ENCODE results near the gene SCAI. TPM values are rescaled to one million over a fixed set of nuclear protein-coding genes. Genes with fewer than 3 reads are reported as not detected.

SCAI gene
- total RNA-seq, 3 donors from 2014 or later (not counting 1 experiment from before 2014, with no cell fraction given), result 8.5 to 13.0 (median 10.7) TPM

GRCh38 chr9:125133403-125134329 lies 9.7 kb downstream of the SCAI start:
- Histone ChIP-seq H3K4me1 (ENCODE audit: control insufficient read depth, insufficient read depth, low read length) (no peaks in the 10 kb centered on the region), H3K36me3 (ENCODE audit: control insufficient read depth, insufficient read depth, low read length) (no peaks in the 10 kb centered on the region), H3K27me3 (ENCODE audit: control insufficient read depth, insufficient read depth, low read length) (no peaks in the 10 kb centered on the region), H3K27ac (ENCODE audit: low read length) (no peak overlapping the region), H3K4me3 (ENCODE audit: low read length) (no peak overlapping the region), H3K9me3 (ENCODE audit: control insufficient read depth, insufficient read depth, low read length) (no peaks in the 10 kb centered on the region)
- ATAC-seq (peak in 1 of 3 donors; percentile 36), DNase-seq (no peak)
- no peak for TF ChIP-seq CTCF (IDR thresholded peaks at IDR 0.05)
- WGBS (ENCODE audit: insufficient coverage), result no CpG with 5 or more reads among the region's 1 CpG
- Mint-ChIP-seq H3K4me3 (no peak overlapping the region), H3K4me1 (peaks cover 14 to 15% of the 10 kb centered on the region in 2 donors), H3K36me3 (no peaks in the 10 kb centered on the region), H3K9me3 (peaks cover 0 to 3% of the 10 kb centered on the region in 2 donors), H3K27ac (peak overlapping the region in 1 of 2 donors; percentile 22), H3K27me3 (ENCODE audit: low read depth in 2 of 2) (no peaks in the 10 kb centered on the region)
- intact Hi-C loops (cut with micrococcal nuclease), result no loop called here

GRCh38 chr9:125131778-125132177 lies 11.6 kb downstream of the SCAI start:
- Mint-ChIP-seq H3K4me1 (peaks cover 18 to 19% of the 10 kb centered on the region in 2 donors), H3K4me3 (no peak overlapping the region), H3K36me3 (no peaks in the 10 kb centered on the region), H3K27me3 (ENCODE audit: low read depth in 2 of 2) (no peaks in the 10 kb centered on the region), H3K27ac (no peak overlapping the region), H3K9me3 (peaks cover 0 to 3% of the 10 kb centered on the region in 2 donors)
- no peak for TF ChIP-seq CTCF (IDR thresholded peaks at IDR 0.05)
- ATAC-seq (no peak), DNase-seq (no peak)
- H3K4me3 ChIP-seq (ENCODE audit: low read length), result no peak overlapping the region
- H3K9me3 ChIP-seq (ENCODE audit: control insufficient read depth, insufficient read depth, low read length), result no peaks in the 10 kb centered on the region
- no peak overlapping the region for H3K27ac ChIP-seq (ENCODE audit: low read length)
- no peaks in the 10 kb centered on the region for H3K36me3 ChIP-seq (ENCODE audit: control insufficient read depth, insufficient read depth, low read length)
- H3K4me1 ChIP-seq (ENCODE audit: control insufficient read depth, insufficient read depth, low read length), result peaks cover 6% of the 10 kb centered on the region
- no peaks in the 10 kb centered on the region for H3K27me3 ChIP-seq (ENCODE audit: control insufficient read depth, insufficient read depth, low read length)
- intact Hi-C loops (cut with micrococcal nuclease), result no loop called here
- 85% methylated on average over 6 of the region's 6 CpGs for WGBS (ENCODE audit: insufficient coverage)

GRCh38 chr9:125126019-125126746 lies 17.1 kb downstream of the SCAI start:
- intact Hi-C loops (cut with micrococcal nuclease), result loop anchor here (1.0 kb wide), 1 partner anchor 17 kb away; the partner anchor contains the start of gene SCAI
- Histone ChIP-seq H3K9me3 (ENCODE audit: control insufficient read depth, insufficient read depth, low read length) (no peaks in the 10 kb centered on the region), H3K4me3 (ENCODE audit: low read length) (no peak overlapping the region), H3K4me1 (ENCODE audit: control insufficient read depth, insufficient read depth, low read length) (peaks cover 23% of the 10 kb centered on the region), H3K27me3 (ENCODE audit: control insufficient read depth, insufficient read depth, low read length) (no peaks in the 10 kb centered on the region), H3K36me3 (ENCODE audit: control insufficient read depth, insufficient read depth, low read length) (no peaks in the 10 kb centered on the region), H3K27ac (ENCODE audit: low read length) (peak overlapping the region; percentile 57)
- peaks cover 18 to 20% of the 10 kb centered on the region in 2 donors for H3K4me1 Mint-ChIP-seq
- 25% methylated on average over 2 of the region's 2 CpGs for WGBS (ENCODE audit: insufficient coverage)
- H3K27ac Mint-ChIP-seq, result peak overlapping the region; percentile 87 to 98
- DNase-seq (peak; percentile 75 to 93), ATAC-seq (peak; percentile 96 to 100 (median 97))
- peak overlapping the region; percentile 83 for H3K4me3 Mint-ChIP-seq
- H3K36me3 Mint-ChIP-seq, result no peaks in the 10 kb centered on the region
- H3K27me3 Mint-ChIP-seq (ENCODE audit: low read depth in 2 of 2), result no peaks in the 10 kb centered on the region
- no peak for TF ChIP-seq CTCF (IDR thresholded peaks at IDR 0.05)
- no peaks in the 10 kb centered on the region for H3K9me3 Mint-ChIP-seq
